HepG2 (cell line): ENCODE data around the gene IST1. TPM values are rescaled to one million over a fixed set of nuclear protein-coding genes. Genes with fewer than 3 reads are reported as not detected.

Experiments
- CENPX ChIP-seq: sonication (generic); formaldehyde crosslinking; IDR thresholded peaks from 2 replicates; pipeline ENCODE4 v1.9.0; 2021; ENCODE audit warnings: mild to moderate bottlenecking, missing genetic modification reagents, moderate library complexity
- EEA1 ChIP-seq: sonication (generic); formaldehyde crosslinking; IDR thresholded peaks from 2 replicates; pipeline ENCODE4 v1.5.1; 2020; ENCODE audit warnings: mild to moderate bottlenecking, missing genetic modification reagents, borderline replicate concordance
- EED ChIP-seq: sonication (generic); formaldehyde crosslinking; IDR thresholded peaks from 2 replicates; pipeline ENCODE4 v1.5.0; 2020; ENCODE audit warnings: mild to moderate bottlenecking, missing genetic modification reagents
- FOXA1 ChIP-seq, 2 experiments: fragments of 450-650 bp in 1 of 2; sonication (generic) in 1 of 2; formaldehyde crosslinking in 1 of 2; IDR thresholded peaks; 2 replicates each; pipeline versions ENCODE4 v1.4.0 to v1.6.1; 2016 to 2020; ENCODE audit warnings: missing genetic modification reagents in 1 of 2
- HHEX ChIP-seq: IDR thresholded peaks from 2 replicates; pipeline ENCODE4 v1.6.1; 2016; ENCODE audit warnings: control low read depth
- MATR3 ChIP-seq: sonication (generic); formaldehyde crosslinking; IDR thresholded peaks from 2 replicates; pipeline ENCODE4 v1.4.0; 2020; ENCODE audit warnings: missing genetic modification reagents
- MEF2D ChIP-seq: sonication (generic); formaldehyde crosslinking; IDR thresholded peaks from 2 replicates; pipeline ENCODE4 v1.5.1; 2020; ENCODE audit warnings: mild to moderate bottlenecking, missing genetic modification reagents
- MXD4 ChIP-seq: IDR thresholded peaks from 2 replicates; pipeline ENCODE4 v1.6.1; 2016; ENCODE audit warnings: mild to moderate bottlenecking, missing biosample characterization, missing genetic modification reagents
- PITX1 ChIP-seq: sonication (generic); formaldehyde crosslinking; IDR thresholded peaks from 2 replicates; pipeline ENCODE4 v1.5.1; 2020; ENCODE audit warnings: mild to moderate bottlenecking, missing genetic modification reagents
- SP4 ChIP-seq: sonication (generic); formaldehyde crosslinking; IDR thresholded peaks from 2 replicates; pipeline ENCODE4 v1.8.1; 2023; ENCODE audit warnings: mild to moderate bottlenecking, missing genetic modification reagents
- SRSF1 ChIP-seq: fragments of 200-400 bp; formaldehyde crosslinking; optimal IDR thresholded peaks from 2 replicates; pipeline ENCODE3; 2017; ENCODE audit warnings: mild to moderate bottlenecking, low read depth, low read length, moderate library complexity
- SRSF4 ChIP-seq: fragments of 200-400 bp; formaldehyde crosslinking; IDR thresholded peaks from one replicate; pipeline ENCODE4 v1.6.1; 2018; ENCODE audit warnings: mild to moderate bottlenecking, low read depth, low read length, moderate library complexity; ENCODE audit not compliant: poor library complexity, severe bottlenecking
- ZBTB7A ChIP-seq: sonication (generic); formaldehyde crosslinking; IDR thresholded peaks from 2 replicates; pipeline ENCODE4 v1.8.0; 2022; ENCODE audit warnings: mild to moderate bottlenecking, missing genetic modification reagents
- ZNF256 ChIP-seq: sonication (generic); formaldehyde crosslinking; conservative IDR thresholded peaks from 2 replicates; pipeline ENCODE4 v1.4.0; 2020; ENCODE audit warnings: missing genetic modification reagents
- ZNF556 ChIP-seq: sonication (generic); formaldehyde crosslinking; IDR thresholded peaks from 2 replicates; pipeline ENCODE4 v1.4.0; 2020; ENCODE audit warnings: mild to moderate bottlenecking, missing genetic modification reagents, borderline replicate concordance
- ZNF615 ChIP-seq: sonication (generic); formaldehyde crosslinking; IDR thresholded peaks from 2 replicates; pipeline ENCODE4 v1.5.0; 2020; ENCODE audit warnings: mild to moderate bottlenecking, missing genetic modification reagents, borderline replicate concordance
- ZNF839 ChIP-seq: sonication (generic); formaldehyde crosslinking; IDR thresholded peaks from 2 replicates; pipeline ENCODE4 v1.4.0; 2020; ENCODE audit warnings: missing genetic modification reagents, mild to moderate bottlenecking, borderline replicate concordance
- polyA plus RNA-seq, 8 experiments: library from polyadenylated mRNA; depleted of rRNA in 3 of 8; stranded (reverse) in 7 of 8; unstranded in 1 of 8; fragments of >200 nt; fragmentation: Illumina TruSeq in 4 of 8; extraction: Trizol in 4 of 8; gene quantifications; 2 replicates each; pipeline versions ENCODE4 v1.2.1 to v1.2.3, GENCODE V29; 2011 to 2016; ENCODE audit warnings: low read depth in 4 of 8, missing spikeins in 1 of 8, mixed read lengths in 1 of 8; ENCODE audit not compliant: insufficient read depth in 1 of 8
- total RNA-seq, 5 experiments: library from RNA; depleted of rRNA; stranded (reverse); fragments of >200 nt; fragmentation: Illumina TruSeq; extraction: Trizol; gene quantifications; 2 replicates each; pipeline ENCODE4 v1.2.3, GENCODE V29; 2016; ENCODE audit warnings: low read depth in 1 of 5
- TF ChIP-seq, protein P1 (sequence below): sonication (generic); formaldehyde crosslinking; IDR thresholded peaks from 2 replicates; pipeline ENCODE4 v1.5.1; 2020; ENCODE audit warnings: missing genetic modification reagents, mild to moderate bottlenecking, borderline replicate concordance
- TF ChIP-seq, protein P2 (sequence below), 2 experiments: IDR thresholded peaks; 2 replicates each; pipeline ENCODE4 v1.6.1; 2011 to 2012; ENCODE audit warnings: low read length in 2 of 2, borderline replicate concordance in 1 of 2, low read depth in 1 of 2, mild to moderate bottlenecking in 1 of 2, moderate library complexity in 1 of 2
- TF ChIP-seq, protein P3 (sequence below): sonication (generic); formaldehyde crosslinking; conservative IDR thresholded peaks from 2 replicates; pipeline ENCODE4 v1.8.0; 2022; ENCODE audit warnings: missing genetic modification reagents
- TF ChIP-seq, protein P4 (sequence below): sonication (generic); formaldehyde crosslinking; IDR thresholded peaks from 2 replicates; pipeline ENCODE4 v1.4.0; 2020; ENCODE audit warnings: missing genetic modification reagents

Gene IST1
- total and polyA plus RNA-seq, 2 of the 13 experiments (the other 11 are each of a cell fraction or from before 2014, with no cell fraction given) = 346 to 415 TPM

DNA sequence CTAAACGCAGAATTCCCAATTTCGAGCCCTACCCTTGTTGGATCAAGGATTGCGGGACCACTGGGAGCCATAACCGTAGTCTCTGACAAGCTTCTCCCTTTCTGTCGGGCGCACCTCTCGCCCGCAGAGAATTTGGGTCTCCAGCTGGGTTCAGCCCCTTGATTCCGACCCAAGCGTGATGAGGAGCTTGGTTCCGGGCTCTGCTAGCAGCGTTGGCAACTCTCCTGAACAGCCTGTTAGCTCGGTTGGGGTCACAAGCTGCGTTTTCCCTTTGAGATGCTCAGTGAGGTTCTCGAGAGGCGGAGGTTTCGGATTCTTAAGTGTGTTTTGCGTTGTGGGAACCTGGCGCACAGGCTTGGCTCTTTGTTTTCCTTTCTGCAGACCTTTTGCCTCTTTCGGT lies 48.9 kb upstream of the IST1 start (continued):
- TF ChIP-seq, protein P1, sequence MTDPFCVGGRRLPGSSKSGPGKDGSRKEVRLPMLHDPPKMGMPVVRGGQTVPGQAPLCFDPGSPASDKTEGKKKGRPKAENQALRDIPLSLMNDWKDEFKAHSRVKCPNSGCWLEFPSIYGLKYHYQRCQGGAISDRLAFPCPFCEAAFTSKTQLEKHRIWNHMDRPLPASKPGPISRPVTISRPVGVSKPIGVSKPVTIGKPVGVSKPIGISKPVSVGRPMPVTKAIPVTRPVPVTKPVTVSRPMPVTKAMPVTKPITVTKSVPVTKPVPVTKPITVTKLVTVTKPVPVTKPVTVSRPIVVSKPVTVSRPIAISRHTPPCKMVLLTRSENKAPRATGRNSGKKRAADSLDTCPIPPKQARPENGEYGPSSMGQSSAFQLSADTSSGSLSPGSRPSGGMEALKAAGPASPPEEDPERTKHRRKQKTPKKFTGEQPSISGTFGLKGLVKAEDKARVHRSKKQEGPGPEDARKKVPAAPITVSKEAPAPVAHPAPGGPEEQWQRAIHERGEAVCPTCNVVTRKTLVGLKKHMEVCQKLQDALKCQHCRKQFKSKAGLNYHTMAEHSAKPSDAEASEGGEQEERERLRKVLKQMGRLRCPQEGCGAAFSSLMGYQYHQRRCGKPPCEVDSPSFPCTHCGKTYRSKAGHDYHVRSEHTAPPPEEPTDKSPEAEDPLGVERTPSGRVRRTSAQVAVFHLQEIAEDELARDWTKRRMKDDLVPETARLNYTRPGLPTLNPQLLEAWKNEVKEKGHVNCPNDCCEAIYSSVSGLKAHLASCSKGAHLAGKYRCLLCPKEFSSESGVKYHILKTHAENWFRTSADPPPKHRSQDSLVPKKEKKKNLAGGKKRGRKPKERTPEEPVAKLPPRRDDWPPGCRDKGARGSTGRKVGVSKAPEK = no peak
- TF ChIP-seq FOXA1 (IDR thresholded peaks at IDR 0.05) (no peak), FOXA1 (CRISPR knock-in tag; IDR thresholded peaks at IDR 0.05) (no peak), ZNF839 (CRISPR knock-in tag) (no peak), SRSF1 (no peak), CENPX (CRISPR knock-in tag) (no peak), ZNF256 (CRISPR knock-in tag) (no peak), SP4 (CRISPR knock-in tag) (no peak), ZNF556 (no peak), ZNF615 (CRISPR knock-in tag) (no peak), SRSF4 (no peak), MEF2D (CRISPR knock-in tag) (0 out of 2 replicates have a peak, but pooled peaks have one; percentile 42), PITX1 (CRISPR knock-in tag) (0 out of 2 replicates have a peak, but pooled peaks have one; percentile 26), ZBTB7A (CRISPR knock-in tag) (no peak), EED (CRISPR knock-in tag) (no peak), MATR3 (CRISPR knock-in tag) (no peak), HHEX (CRISPR knock-in tag) (0 out of 2 replicates have a peak, but pooled peaks have one; percentile 22), MXD4 (CRISPR knock-in tag) (no peak), EEA1 (CRISPR knock-in tag) (no peak)
- TF ChIP-seq, protein P2, sequence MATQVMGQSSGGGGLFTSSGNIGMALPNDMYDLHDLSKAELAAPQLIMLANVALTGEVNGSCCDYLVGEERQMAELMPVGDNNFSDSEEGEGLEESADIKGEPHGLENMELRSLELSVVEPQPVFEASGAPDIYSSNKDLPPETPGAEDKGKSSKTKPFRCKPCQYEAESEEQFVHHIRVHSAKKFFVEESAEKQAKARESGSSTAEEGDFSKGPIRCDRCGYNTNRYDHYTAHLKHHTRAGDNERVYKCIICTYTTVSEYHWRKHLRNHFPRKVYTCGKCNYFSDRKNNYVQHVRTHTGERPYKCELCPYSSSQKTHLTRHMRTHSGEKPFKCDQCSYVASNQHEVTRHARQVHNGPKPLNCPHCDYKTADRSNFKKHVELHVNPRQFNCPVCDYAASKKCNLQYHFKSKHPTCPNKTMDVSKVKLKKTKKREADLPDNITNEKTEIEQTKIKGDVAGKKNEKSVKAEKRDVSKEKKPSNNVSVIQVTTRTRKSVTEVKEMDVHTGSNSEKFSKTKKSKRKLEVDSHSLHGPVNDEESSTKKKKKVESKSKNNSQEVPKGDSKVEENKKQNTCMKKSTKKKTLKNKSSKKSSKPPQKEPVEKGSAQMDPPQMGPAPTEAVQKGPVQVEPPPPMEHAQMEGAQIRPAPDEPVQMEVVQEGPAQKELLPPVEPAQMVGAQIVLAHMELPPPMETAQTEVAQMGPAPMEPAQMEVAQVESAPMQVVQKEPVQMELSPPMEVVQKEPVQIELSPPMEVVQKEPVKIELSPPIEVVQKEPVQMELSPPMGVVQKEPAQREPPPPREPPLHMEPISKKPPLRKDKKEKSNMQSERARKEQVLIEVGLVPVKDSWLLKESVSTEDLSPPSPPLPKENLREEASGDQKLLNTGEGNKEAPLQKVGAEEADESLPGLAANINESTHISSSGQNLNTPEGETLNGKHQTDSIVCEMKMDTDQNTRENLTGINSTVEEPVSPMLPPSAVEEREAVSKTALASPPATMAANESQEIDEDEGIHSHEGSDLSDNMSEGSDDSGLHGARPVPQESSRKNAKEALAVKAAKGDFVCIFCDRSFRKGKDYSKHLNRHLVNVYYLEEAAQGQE (IDR thresholded peaks at IDR 0.05; ENCODE audit: borderline replicate concordance in 1 of 2, low read depth in 1 of 2, low read length in 2 of 2) = no peak
- TF ChIP-seq, protein P3, sequence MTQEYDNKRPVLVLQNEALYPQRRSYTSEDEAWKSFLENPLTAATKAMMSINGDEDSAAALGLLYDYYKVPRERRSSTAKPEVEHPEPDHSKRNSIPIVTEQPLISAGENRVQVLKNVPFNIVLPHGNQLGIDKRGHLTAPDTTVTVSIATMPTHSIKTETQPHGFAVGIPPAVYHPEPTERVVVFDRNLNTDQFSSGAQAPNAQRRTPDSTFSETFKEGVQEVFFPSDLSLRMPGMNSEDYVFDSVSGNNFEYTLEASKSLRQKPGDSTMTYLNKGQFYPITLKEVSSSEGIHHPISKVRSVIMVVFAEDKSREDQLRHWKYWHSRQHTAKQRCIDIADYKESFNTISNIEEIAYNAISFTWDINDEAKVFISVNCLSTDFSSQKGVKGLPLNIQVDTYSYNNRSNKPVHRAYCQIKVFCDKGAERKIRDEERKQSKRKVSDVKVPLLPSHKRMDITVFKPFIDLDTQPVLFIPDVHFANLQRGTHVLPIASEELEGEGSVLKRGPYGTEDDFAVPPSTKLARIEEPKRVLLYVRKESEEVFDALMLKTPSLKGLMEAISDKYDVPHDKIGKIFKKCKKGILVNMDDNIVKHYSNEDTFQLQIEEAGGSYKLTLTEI (CRISPR knock-in tag) = no peak
- TF ChIP-seq, protein P4, sequence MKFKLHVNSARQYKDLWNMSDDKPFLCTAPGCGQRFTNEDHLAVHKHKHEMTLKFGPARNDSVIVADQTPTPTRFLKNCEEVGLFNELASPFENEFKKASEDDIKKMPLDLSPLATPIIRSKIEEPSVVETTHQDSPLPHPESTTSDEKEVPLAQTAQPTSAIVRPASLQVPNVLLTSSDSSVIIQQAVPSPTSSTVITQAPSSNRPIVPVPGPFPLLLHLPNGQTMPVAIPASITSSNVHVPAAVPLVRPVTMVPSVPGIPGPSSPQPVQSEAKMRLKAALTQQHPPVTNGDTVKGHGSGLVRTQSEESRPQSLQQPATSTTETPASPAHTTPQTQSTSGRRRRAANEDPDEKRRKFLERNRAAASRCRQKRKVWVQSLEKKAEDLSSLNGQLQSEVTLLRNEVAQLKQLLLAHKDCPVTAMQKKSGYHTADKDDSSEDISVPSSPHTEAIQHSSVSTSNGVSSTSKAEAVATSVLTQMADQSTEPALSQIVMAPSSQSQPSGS = no peak
